D721Med (cell line): ENCODE results near the gene SIDT2.
"Not testable (repeated sequence)": the region's sequence is repeated elsewhere in the genome, so short reads cannot be mapped to it uniquely, and the experiment has no call there.

ENCODE experiments used
- DNase-seq: peaks from one replicate; pipeline ENCODE4 v3.0.0; 2011; ENCODE audit warnings: low spot score; ENCODE audit not compliant: insufficient read length
- FAIRE-seq: peaks from 2 replicates; lab custom pipeline; 2011; peaks lifted over from hg19 to GRCh38; lab: Jason Lieb, UNC
- TF ChIP-seq, protein P1 (sequence below): IDR thresholded peaks from 2 replicates; pipeline ENCODE4 v1.5.1; 2012; ENCODE audit warnings: mild to moderate bottlenecking, control low read depth; ENCODE audit not compliant: insufficient read depth; ENCODE audit errors: missing control alignments

Gene SIDT2

DNA sequence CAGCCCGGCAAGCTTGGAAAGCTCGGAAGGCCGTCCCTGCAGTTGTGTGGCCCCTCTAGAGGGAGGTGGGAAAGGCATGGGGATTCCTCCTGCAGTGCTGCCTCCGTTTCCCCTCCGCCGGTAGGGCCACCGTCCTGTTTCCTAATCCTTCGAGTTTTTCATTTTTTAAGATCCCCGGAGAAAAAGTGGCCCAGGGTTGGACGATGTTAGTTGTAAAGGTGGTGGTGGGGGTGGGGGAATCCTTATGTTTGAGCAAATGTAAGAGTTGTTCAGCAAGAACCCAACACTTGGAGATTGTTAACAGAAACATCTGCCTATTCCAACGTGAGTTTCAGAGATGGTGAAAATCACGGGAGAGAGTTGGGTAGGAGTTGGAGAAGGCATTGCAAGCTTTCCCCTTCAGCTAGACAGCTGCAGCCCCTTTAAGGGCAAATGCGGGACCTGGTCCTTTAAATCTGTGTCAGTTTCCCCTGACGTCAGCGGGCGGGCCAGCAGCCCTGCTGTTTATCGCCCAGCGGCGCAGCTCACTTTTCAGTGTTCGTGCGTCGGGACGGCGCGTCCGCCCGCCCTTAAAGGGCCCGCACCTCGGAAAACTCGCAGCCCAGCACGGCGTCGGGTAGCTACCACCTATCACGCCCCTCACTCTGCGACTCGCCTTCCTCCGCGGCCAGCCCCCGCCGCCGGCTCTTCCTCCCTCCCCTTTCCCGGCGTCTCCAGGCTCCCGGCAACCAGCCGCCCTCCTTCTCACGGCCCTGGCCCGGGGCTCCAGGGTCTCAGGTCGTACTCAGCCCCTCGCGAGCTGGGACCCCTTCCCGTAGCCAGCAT lies at the start of gene SIDT2:
Gene SIDT2, plus strand, starts transcription at position 534 of the 825 bp plus-strand sequence. CDS start 521 bp downstream, outside the sequence.
- DNase-seq: peak; percentile 89
- FAIRE-seq: no peak
- TF ChIP-seq, protein P1, sequence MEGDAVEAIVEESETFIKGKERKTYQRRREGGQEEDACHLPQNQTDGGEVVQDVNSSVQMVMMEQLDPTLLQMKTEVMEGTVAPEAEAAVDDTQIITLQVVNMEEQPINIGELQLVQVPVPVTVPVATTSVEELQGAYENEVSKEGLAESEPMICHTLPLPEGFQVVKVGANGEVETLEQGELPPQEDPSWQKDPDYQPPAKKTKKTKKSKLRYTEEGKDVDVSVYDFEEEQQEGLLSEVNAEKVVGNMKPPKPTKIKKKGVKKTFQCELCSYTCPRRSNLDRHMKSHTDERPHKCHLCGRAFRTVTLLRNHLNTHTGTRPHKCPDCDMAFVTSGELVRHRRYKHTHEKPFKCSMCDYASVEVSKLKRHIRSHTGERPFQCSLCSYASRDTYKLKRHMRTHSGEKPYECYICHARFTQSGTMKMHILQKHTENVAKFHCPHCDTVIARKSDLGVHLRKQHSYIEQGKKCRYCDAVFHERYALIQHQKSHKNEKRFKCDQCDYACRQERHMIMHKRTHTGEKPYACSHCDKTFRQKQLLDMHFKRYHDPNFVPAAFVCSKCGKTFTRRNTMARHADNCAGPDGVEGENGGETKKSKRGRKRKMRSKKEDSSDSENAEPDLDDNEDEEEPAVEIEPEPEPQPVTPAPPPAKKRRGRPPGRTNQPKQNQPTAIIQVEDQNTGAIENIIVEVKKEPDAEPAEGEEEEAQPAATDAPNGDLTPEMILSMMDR: no peak

DNA sequence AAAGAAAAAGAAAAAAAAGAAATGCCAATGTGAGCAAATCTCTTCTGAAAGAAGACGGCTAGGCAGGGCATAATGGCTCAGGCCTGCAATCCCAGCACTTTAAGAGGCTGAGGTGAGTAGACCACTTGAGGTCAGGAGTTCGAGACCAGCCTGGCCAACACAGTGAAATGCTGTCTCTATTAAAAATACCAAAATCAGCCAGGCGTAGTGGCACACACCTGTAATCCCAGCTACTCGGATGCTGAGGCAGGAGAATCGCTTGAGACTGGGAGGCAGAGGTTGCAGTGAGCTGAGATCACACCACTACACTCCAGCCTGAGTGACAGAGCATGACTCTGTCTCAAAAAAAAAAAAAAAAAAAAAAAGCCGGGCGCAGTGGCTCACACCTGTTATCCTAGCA lies 48.1 kb upstream of the SIDT2 start:
- FAIRE-seq: not testable (repeated sequence)

DNA sequence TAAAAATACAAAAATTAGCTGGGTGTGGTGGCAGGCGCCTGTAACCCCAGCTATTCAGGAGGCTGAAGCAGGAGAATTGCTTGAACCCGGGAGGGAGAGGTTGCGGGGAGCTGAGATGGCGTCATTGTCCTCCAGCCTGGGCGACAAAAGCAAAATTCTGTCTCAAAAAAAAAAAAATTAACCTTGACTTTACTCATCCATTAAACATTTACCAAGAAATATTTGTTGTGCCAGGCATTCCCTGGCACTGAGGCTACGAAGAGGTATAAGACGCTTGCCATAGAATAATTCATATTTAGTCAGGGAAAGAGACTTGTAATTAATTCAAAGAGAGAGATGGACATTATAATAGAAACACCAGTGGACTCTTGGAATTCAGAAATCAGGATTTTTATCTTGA lies 47.7 kb upstream of the SIDT2 start:
- TF ChIP-seq, protein P1: no peak
- DNase-seq: no peak
- no peak for FAIRE-seq

More for the DNA sequence above, 48.1 kb upstream of the SIDT2 start:
- DNase-seq: not testable (repeated sequence)

DNA sequence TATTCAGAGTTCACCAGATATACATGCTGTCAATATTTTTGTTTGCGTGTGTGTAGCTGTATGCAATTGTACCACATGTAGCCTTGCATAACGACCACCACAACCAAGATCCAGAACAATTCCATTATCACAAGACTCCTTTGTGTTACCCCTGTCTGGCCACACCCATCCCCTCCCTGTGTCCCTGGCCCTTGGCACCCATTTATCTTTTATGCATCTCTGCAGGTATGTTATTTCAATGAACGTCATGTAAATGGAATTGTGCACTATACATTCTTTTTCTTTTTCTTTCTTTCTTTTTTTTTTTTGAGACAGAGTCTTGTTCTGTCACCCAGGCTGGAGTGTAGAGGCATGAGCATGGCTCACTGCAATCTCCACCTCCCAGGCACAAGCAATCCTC lies 44.1 kb upstream of the SIDT2 start:
- FAIRE-seq (no peak), DNase-seq (no peak)
- TF ChIP-seq, protein P1: no peak

DNA sequence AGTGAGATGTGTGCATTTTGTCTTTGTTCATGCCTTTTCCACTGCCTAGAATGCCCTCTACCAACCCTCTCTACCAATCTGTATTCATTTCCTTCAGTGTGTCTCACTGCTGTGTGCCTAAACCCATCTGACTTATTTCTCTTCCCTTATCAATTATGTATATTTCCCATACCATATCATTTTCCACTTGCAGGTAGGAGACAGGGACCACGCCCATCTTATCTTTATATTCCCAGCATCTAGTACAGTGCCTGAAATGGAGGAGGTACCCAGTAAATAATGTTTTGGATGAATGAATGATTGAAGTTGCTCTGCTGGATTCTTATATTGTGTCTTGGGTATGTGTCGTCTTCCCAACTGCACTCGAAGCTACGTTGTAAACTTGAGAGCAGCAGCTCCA lies 43.6 kb upstream of the SIDT2 start:
- not testable (repeated sequence) for DNase-seq, FAIRE-seq

DNA sequence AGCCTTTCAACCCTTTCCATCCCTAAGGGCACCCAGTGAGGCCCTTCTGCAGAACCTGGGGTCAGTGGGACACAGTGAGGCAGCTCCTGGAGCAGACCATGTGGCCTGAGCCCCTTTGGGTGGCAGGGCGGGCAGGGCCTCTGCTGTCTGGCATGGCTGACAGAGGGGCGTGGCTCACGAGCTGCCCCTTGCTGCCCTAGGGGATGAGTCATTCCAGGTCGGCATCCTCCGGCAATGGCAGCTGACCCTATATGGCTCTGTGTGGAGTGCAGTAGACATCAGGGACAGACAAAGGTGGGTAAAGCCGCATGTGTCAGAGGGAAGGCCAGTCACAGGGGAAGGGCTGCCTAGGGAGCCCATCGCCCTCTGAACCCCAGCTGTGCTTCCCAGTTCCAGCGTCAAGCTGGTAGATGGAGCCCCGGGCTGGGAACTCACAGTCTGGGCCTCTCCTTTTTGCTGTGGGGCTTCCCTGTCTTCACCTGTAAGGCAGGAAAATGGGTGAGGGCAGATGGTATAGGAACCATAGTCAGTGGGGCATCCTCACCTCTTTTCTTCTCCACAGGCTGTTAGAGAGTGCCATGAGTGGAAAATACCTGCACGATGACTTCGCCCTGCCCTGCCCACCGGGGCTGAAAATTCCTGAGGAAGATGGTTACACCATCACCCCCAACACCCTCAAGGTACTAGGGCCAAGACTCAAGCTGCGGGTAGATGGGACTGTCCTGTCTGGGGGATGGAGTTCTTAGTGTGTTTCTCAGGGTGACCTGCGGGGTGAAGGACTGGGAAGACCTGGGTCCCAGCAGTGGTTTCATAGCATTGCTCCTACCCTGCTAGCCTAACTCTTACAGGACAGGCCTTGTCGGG lies 41.1 kb upstream of the SIDT2 start:
- not testable (repeated sequence) for FAIRE-seq, DNase-seq

DNA sequence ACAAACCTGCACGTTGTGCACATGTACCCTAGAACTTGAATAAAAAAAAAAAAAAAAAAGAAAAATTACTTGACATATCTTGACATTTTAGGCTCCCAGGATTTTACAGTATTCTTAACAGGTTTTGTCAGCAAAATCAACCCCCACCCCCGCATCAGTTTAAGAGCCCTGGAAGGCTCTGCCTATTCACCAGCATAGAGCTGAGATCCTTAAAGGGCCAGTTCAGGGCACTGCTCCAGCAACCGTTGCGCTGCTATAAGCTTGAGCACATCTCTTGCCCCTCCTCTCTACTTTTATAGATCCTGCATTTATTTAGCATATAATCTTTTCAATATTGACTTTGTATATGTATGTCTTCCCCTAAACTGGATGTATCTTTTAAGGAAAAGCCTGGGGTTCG lies 35.2 kb upstream of the SIDT2 start:
- no peak for DNase-seq
- FAIRE-seq: no peak
- TF ChIP-seq, protein P1: no peak

DNA sequence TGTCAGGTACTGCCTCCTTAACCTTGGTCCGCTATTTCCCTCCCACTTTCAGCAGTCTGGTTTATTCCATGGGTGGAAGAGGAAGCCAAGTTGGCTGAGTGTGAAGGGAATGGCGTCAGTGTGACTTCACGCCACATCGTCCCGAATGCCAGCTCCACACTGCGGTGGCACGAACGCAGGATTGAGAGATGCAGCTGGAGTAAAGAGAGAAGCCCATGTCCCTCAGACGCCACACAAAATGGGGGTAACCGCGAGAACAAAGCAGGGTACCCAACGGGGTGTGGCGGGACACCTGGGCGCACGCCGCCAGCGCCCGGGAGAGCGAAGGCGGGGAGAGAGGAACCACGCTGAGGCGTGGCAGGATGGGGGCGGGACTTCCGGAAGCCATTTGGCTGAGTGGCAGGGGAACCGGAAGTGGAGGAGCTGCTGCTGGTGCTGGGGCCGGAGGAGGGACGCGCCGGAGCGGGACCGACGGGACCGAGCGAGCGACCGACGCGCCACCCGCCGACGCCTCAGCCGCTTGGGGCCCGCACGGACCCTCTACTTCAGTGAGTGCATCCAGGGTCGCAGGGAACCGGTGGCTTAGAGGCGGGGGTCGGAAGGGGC lies 34.6 kb upstream of the SIDT2 start, which contains the start of gene PAFAH1B2:
Gene PAFAH1B2, plus strand, starts transcription at position 417 of the 606 bp plus-strand sequence. CDS start 8,161 bp downstream, outside the sequence.
- TF ChIP-seq, protein P1: no peak
- DNase-seq (peak; percentile 96), FAIRE-seq (no peak)
